RPMI7951 (cell line): Measurements from ENCODE around the gene MT1X. TPM values are rescaled to one million over a fixed set of nuclear protein-coding genes. Genes with fewer than 3 reads are reported as not detected.
"Not testable (repeated sequence)": the region's sequence is repeated elsewhere in the genome, so short reads cannot be mapped to it uniquely, and the experiment has no call there.

Experiments
- DNase-seq: peaks from one replicate; pipeline ENCODE4 v3.0.0-alpha.2; 2012; ENCODE audit warnings: low read depth
- total RNA-seq: library from RNA; depleted of rRNA; stranded (reverse); fragments of >200 nt; shearing (Covaris generic); gene quantifications from 2 replicates; pipeline ENCODE4 v1.2.3, GENCODE V29; 2014

The MT1X gene
- total RNA-seq, 1 experiment from 2014 or later, result 163 TPM

- DNase-seq, result no peak
These were observed 29.1 kb upstream of the MT1X start for GRCh38 chr16:56653218-56653617.

DNA sequence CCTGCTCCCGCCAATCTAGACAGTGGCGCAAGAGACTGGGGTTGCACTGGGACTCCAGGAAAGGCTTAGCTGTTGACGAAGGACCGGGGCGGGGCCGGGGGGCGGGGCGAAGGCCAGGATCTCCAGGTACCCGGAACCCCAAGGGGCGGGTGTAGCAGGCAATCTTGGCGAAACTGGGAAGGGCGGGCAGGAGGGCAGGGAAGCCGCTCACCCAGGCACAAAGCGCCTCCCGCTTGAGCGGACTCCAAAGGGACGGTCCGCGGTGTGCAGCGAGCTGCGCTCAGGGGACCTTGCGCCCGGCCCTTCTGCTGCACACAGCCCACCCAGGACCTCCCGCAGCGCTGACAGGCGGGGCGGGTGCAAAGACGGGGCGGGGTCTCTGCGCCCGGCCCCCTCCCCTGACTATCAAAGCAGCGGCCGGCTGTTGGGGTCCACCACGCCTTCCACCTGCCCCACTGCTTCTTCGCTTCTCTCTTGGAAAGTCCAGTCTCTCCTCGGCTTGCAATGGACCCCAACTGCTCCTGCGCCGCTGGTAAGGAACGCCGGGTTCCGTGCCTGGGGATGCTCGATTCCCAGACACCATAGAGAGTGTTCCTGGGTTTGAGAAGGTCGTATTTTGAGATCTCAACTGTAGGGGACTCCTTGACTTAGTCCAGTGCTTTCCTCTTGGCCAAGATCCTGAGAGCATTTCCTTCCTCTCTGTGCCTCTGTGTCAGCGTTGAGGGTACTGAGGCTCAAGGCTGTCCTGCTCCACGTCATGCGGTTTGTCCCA is 24.5 kb upstream of the MT1X start, which contains the start of gene MT1F:
Gene MT1F (plus strand): TSS at position 405 of the 772 bp plus-strand sequence. CDS start 100 bp downstream, at position 505.
- DNase-seq, result peak; percentile 63

DNA sequence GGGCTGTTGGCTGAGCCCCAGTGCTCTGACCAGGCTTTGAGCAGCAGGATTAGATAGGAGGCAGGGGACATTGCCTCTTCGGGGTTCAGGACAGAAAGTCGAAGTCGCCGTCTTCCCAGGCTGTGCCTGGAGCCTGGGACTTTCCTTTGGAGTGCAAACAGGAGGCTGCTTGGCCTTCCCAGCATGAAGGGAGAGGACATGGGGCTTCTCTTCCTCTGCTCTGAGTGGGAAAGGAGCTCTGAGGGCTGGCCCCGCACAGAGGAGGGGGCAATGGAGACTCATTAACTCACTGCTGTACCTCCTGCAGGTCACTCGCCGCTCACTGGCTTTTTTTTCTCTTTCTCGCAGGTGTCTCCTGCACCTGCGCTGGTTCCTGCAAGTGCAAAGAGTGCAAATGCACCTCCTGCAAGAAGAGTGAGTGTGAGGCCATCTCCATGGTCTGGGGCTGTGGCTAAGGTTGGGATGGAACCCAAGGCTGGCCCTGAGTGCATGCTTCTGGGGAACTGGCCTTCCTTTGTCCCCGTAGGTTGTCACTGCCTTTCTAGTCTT is 23.9 kb upstream of the MT1X start:
- DNase-seq, result no peak

DNA sequence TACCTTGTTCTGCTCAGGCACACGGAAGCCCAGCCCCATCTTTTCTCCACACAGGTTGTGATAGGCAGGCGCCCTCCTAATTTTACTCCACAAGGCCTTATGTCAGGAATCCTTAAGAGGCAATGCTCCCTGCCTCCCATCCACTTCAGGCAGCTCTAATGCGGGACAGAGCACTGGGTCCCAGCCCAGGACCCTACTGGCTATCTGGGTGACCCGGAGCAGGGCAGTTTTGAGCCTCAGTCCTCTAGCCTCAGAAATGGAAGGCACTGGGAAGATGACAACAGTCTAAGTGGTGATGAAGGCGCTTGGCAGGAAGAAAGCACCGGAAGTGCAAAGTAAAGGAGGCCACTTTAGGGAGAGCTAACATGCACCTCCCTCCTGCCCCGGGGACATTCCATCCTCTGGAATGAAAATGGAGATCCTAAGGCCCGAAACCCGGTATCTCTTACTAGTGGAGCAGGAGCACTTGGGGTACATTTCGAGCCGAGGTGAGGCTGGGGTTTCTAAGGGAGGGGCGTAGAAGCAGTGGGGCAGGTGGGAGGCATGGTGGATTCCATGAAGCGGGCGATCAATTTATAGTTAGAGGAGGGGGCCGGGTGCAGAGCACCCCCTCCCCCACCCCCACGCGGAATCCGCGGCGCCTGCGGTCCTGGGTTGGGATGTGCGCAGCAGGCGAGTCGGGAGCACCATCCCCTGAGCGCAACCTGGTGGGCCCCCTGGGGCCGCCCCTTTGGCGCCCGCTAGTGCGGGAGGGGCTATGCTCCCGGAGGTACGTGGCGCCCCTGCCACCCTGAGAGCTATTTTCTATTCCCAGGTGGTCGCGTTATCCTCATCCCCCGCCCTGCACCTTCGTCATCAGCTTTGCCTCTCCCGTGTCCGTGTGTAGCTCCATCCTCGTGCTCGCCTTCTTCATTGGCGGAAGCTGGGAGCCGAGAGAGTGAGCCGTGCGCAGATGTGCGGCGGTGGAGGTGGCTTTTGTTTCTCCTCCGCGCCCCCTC is 19.6 kb upstream of the MT1X start:
- DNase-seq, result no peak

GRCh38 chr16:56664506-56664905 is 17.8 kb upstream of the MT1X start:
- DNase-seq, result no peak

DNA sequence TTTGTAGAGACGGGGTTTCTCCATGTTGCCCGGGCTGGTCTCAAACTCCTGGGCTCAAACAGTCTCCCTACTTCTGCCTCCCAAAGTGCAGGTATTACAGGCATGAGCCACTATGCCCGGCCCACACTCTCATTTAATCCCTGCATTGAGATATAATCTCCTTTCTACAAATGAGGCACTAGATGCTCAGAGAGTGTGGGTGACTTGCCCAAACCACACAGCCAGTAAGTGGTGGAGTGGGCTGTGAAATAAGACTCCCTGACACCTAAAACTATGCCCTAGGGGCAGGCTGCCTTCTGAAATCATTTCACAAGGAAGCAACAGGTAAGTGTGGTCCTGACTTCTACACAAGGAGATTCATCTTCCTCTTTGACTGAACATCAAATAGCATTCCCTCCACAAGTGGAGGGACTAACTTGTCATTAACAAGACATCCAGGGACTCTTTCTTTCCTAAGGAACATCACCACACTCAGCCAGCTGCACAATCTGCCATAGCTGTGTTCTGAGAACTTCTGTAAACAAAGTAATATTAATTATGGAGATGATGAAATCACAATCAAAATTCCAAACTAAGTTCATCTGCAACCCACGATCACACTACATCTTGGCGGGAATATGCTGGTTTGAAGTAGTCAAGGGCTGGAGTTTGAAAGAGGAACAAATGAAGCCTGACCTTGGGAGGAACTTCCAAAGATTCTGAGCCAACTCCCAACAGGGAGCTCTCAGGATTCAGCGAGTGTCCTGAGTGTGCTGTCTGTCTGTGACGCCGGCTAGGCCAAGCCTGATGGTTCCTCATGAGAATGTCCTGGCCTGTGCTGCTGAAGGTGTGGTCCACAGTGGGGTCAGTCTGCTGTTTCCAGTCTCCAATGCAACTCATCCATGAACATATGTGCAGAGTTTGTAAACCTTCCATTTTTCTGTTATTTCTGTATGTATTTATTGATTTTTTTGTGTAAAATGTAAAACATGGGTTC is 16.7 kb upstream of the MT1X start:
- not testable (repeated sequence) for DNase-seq

DNA sequence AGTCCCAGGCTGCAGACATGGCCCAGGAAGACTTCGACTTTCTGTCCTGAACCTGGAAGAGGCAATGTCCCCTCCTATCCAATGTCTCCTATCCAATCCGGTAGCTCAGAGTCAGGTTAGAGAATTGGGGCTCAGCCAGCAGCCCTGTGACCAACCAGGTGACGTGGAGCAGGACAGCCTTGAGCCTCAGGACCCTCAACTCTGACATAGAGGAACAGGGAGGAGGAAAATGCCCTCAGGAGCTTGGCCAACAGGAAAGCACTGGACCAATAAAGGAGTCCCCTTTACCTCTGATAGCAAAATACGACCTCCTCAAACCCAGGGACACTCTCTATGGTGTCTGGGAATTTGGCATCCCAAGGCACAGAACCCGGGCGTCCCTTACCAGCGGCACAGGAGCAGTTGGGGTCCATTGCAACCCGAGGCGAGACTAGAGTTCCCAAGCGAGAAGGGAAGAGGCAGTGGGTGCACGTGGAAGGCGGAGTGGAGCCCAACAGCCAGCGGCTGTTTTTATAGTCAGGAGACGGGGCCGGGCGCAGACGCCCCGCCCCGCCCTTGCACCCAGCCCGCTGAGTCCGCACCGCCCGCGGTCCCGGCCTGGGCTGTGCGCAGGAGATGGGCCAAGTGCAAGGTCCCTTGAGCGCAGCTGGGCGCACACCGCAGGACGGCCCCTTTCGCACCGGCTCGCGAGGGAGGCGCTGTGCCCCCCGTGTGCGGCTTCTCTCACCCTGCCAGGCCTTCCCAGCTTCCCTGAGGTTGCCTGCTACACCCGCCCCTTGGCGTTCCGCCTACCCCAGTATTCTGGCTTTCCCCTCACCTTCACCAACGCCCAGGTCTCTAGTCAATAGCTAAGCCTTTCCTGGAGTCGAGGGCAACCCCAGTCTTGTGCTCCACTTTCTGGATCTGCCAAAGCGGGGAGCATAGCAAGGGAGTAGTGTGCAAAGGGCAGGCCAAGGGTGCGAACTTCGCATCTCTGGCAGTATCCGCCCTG is 14.4 kb upstream of the MT1X start, which contains the start of gene MT1G:
Gene MT1G (minus strand): TSS at position 485 of the 991 bp plus-strand sequence. CDS start 72 bp downstream, at position 413.
- DNase-seq, result peak; percentile 52

DNA sequence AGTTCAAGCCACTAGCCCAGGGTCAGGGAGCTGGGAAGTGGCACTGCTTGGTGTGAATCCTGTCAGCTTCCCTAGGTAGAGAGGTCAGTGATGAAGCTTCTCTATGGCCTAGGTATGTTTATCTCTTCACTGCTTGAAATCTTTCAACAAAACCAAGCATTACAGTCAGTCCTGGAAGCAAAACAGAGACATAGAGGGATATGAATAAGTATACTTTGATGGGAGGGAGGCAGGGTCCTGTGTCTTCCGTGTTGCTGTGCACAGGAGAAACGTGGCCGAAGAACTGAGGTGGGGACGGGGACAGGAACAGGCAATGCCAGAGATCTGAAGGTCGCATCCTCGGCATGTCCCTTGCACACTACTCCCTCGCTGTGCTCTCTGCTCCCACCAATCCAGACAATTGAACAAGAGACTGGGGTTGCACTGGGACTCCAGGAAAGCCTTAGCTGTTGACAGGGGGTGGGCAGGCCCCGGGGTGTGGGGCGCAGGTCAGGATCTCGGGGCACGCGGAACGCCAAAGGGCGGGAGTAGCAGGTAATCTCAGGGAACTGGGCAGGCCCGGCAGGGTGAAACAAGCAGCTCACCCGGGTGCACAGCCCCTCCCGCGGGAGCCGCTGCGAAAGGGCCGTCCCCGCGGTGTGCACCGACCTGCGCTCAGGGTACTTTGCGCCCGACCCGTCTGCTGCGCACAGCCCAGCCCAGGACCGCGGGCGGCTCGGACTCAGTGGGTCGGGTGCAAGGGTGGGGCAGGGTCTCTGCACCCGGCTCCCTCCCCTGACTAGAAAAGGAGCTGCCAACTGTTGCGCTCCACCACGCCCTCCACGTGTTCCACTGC is 13.0 kb upstream of the MT1X start, which contains the start of gene MT1H:
Gene MT1H (plus strand): TSS at position 810 of the 835 bp plus-strand sequence. CDS start 71 bp downstream, outside the sequence.
- no peak for DNase-seq

GRCh38 chr16:56669840-56670619 is 12.2 kb upstream of the MT1X start:
- DNase-seq, result no peak

- no peak for DNase-seq
These were observed 11.7 kb upstream of the MT1X start for GRCh38 chr16:56670620-56670934.

DNA sequence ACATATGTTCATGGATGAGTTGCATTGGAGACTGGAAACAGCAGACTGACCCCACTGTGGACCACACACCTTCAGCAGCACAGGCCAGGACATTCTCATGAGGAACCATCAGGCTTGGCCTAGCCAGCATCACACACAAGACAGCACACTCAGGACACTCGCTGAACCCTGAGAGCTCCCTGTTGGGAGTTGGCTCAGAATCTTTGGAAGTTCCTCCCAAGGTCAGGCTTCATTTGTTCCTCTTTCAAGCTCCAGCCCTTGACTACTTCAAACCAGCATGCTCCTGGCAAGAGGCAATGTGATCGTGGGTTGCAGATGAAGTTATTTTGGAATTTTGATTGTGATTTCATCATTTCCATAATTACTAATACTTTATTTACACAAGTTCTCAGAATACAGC is 10.6 kb upstream of the MT1X start:
- DNase-seq, result not testable (repeated sequence)

GRCh38 chr16:56672171-56672570 is 10.1 kb upstream of the MT1X start:
- DNase-seq, result not testable (repeated sequence)

DNA sequence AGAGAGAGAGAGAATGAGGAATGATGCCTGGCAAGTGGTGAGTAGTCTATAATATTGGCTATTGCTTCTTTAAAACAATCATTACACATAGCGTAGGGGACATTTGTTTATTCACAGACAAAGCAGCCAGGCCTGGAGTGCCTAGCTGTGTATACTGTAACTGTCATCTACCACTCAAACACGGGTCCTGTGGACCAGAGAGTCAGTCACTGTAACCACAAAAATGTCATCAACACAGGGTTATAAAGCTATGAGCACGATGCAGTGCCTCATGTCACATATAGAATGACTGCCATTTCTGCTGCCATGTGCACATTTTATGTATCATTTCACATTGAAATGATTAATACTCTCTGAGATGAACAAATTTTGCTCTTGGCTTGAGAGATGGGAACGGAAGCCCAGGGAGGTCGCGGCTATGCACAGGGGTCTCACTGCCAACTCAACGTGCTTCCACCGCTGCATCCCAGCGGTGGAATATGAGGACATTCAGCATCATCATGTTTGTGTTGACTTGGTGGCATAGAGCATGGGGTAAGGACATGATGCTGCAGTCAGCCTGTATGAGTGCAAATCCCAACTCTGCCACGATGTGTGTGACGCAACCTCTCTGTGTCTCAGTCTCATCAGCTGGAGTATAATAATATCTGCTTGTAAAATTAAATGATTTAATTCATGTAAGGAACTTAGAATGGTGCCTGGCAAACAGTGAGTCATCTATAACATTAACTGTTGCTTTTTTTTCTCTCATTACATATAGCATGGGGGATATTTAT is 9.3 kb upstream of the MT1X start:
- DNase-seq, result no peak

DNA sequence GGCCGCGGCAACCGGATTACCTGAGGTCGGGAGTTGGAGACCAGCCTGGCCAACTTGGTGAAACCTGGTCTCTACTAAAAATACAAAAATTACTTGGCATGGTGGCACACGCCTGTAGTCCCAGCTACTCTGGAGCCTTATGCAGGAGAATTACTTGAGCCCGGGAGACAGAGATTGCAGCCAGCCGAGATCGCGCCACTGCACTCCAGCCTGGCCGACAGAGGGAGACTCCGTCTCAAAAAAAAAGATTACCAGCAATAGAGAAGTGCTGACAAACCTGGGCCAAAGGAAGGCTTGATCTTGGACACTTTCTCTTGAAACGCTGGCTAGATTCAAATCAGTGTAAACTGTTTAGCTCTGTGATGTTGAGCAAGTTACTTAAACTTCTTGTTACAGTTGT is 8.3 kb upstream of the MT1X start:
- DNase-seq, result peak; percentile 29

DNA sequence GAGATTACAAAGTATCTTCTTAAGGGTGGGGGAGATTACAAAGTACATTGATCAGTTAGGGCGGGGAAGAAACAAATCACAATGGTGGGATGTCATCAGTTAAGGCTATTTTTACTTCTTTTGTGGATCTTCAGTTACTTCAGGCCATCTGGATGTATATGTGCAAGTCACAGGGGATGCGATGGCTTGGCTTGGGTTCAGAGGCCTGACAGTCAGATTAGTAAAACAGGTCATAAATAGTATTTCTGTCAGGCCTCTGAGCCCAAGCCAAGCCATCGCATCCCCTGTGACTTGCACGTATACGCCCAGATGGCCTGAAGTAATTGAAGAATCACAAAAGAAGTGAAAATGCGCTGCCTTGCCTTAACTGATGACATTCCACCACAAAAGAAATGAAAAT is 7.7 kb upstream of the MT1X start:
- not testable (repeated sequence) for DNase-seq

GRCh38 chr16:56675685-56676210 is 6.5 kb upstream of the MT1X start:
- no peak for DNase-seq

DNA sequence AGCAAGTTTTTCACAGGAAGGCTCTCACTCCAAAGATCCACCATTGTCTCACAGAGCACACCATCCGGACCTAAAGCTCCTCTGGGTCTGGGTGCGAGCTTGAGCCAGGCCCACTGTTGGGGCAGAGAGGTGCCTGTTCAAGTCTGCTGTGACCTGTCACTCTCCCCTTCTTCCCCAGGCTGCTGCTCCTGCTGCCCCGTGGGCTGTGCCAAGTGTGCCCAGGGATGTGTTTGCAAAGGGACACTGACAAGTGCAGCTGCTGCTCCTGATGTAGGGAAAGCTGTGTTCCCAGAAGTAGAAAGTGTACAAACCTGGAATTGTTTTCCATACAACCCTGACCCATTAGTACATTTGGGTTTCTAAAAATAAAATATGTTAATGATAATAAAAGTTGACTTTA is 4.8 kb upstream of the MT1X start:
- DNase-seq, result no peak
